Measurements from ENCODE around the gene FGF1. TPM values are rescaled to one million over a fixed set of nuclear protein-coding genes. Genes with fewer than 3 reads are reported as not detected.

The FGF1 gene
- total RNA-seq, 1 donor, result not detected

DNA sequence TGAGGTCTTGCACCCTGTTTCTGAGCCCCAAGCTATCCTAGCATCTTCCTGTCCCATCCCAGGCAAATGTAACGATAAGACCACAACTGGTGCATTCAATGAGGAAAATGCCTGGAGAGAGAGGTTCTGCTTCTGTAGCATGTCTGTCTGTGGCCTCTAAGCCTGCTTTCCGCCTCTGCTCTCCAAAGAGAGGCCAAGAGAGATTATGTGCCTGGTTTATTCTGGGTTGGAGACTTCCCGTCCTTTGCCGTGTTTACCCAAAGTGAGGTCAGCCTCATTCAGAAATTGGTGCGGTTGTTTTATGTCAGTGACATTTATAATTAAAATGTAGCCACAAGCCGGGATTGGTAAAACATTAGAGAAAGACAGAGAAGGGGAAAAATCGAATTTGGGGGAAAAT, 77.8 kb downstream of the FGF1 start:
- H3K27me3 ChIP-seq (ENCODE audit: insufficient read depth, low read length), result peaks cover 2% of the 10 kb centered on the region
- no peak overlapping the region for H3K4me3 ChIP-seq (ENCODE audit: low read length)
- no peaks in the 10 kb centered on the region for H3K4me1 ChIP-seq (ENCODE audit: insufficient read depth, low read length)

DNA sequence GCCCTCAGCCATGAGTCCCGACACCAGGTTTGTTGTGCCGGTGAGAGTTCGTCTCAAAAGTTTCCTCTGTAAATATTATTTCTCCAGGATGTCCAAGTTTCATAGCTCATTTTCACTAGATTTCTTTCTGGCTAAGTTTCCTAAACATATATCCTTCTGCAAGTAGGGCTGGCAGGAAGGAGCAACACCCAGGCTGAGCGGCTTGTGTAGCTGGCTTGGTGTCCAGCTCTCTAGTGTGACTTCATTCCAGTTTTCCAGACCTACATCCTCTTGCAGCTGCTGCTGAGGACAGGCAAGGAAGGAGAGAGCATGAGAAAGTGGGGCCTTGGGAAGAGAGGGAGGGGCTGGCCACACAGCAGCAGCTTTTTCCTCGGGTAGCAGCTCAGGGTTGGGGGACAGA, 80.3 kb downstream of the FGF1 start:
- H3K4me3 ChIP-seq (ENCODE audit: low read length), result no peak overlapping the region
- H3K9me3 ChIP-seq (ENCODE audit: low read depth, low read length), result no peaks in the 10 kb centered on the region
- no peaks in the 10 kb centered on the region for H3K4me1 ChIP-seq (ENCODE audit: insufficient read depth, low read length)
- peaks cover under 1% of the 10 kb centered on the region for H3K27me3 ChIP-seq (ENCODE audit: insufficient read depth, low read length)

More for the DNA sequence above, 77.8 kb downstream of the FGF1 start:
- no peaks in the 10 kb centered on the region for H3K9me3 ChIP-seq (ENCODE audit: low read depth, low read length)

DNA sequence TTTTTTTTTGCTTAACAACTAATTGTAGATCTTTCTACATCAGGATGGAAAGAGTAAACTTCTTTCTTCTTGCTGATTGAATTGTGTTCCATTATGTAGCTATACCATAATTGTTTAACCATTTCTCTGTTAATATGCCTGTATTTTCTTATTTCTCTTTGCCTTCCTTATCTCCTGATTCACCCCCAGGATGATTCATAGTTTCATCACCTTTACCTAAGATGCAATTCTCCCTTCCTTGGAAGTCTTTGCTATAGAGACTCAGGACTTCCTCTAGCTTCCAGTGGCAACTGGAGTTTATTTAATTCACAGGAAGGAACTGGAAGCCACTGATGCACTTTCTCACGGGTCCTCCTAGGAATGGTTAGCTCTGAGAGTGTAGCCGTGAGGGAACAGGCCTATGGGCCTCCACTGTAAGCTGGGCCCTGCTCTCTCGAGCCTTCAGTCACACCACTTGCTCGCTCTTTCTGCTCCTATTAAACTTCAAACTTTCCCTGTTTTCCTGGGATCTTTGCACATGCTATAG, 83.1 kb downstream of the FGF1 start:
- H3K9me3 ChIP-seq (ENCODE audit: low read depth, low read length), result no peaks in the 10 kb centered on the region
- H3K4me3 ChIP-seq (ENCODE audit: low read length), result no peak overlapping the region
- peaks cover 10% of the 10 kb centered on the region for H3K27me3 ChIP-seq (ENCODE audit: insufficient read depth, low read length)
- no peaks in the 10 kb centered on the region for H3K4me1 ChIP-seq (ENCODE audit: insufficient read depth, low read length)

DNA sequence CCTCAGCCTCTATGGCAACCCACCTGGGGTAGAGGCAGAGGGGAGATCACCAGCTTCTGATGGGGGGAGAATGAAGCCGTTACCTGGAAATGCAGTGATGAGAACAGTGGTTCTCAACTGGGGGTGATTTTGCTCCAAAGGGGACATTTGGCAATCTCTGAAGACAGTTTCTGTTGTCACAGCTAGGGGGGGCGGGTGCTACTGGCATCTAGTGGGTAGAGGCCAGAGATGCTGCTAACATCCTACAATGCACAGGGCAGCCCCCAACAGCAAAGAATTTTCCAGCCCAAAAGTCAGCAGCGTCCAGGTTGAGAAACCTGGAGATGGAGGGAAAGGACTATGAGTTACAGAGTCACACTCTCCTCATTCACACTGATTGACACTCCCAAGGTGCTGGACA, 84.5 kb downstream of the FGF1 start:
- Histone ChIP-seq H3K4me3 (ENCODE audit: low read length) (no peak overlapping the region), H3K4me1 (ENCODE audit: insufficient read depth, low read length) (no peaks in the 10 kb centered on the region), H3K27me3 (ENCODE audit: insufficient read depth, low read length) (peaks cover 10% of the 10 kb centered on the region), H3K9me3 (ENCODE audit: low read depth, low read length) (no peaks in the 10 kb centered on the region)

DNA sequence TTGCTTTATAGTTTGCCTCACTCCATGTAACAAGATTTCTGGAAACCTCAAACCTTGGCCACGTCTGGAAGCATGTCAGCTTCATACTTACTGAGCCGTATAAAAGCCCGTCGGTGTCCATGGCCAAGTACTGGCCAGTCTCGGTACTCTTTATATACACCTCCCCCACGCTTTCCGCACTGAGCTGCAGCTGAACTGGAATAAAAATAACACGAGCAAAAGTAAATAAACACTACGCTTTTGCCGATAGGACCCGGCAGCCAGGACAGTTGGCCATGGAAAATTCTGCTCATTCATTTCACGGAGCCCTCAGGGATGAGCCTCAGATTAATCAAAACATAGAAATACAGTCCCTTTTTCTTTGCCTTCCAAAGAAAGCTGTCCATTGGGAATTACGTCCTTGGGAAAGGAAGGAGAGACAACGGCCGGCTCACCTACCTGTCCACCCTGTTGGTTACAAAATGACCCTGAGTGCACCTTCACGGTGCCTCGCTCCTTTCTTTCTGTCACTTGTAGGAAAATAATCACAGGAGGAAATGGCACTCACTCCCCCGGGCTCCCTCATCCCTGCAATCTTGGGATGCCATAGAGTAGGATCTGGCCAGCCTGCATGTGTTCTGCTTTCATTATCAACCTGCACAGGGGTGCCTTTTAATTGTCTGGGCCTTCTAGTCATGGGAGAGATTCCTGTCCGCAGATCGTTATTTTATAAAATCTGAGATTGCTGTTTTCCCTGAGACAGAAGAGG, 85.1 kb downstream of the FGF1 start:
- Histone ChIP-seq H3K27me3 (ENCODE audit: insufficient read depth, low read length) (peaks cover 10% of the 10 kb centered on the region), H3K9me3 (ENCODE audit: low read depth, low read length) (no peaks in the 10 kb centered on the region), H3K4me1 (ENCODE audit: insufficient read depth, low read length) (no peaks in the 10 kb centered on the region), H3K4me3 (ENCODE audit: low read length) (no peak overlapping the region)

DNA sequence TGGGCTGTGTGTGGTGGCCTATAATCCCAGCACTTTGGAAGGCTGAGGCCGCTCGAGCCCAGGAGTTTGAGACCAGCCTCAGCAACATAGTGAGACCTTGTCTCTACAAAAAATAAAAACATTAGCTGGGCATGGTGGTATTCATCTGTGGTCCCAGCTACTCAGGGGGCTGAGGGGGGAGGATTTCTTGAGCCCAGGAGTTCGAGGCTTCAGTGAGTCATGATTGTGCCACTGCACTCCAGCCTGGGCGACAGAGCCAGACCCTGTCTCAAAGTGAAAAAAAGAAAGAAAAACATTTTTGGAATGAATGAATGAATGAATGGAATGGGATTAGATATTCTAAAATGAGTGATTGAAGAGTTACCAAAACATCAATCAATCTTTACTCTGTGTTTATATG, 85.8 kb downstream of the FGF1 start:
- Histone ChIP-seq H3K27me3 (ENCODE audit: insufficient read depth, low read length) (peaks cover 10% of the 10 kb centered on the region), H3K4me1 (ENCODE audit: insufficient read depth, low read length) (no peaks in the 10 kb centered on the region), H3K9me3 (ENCODE audit: low read depth, low read length) (no peaks in the 10 kb centered on the region), H3K4me3 (ENCODE audit: low read length) (no peak overlapping the region)

DNA sequence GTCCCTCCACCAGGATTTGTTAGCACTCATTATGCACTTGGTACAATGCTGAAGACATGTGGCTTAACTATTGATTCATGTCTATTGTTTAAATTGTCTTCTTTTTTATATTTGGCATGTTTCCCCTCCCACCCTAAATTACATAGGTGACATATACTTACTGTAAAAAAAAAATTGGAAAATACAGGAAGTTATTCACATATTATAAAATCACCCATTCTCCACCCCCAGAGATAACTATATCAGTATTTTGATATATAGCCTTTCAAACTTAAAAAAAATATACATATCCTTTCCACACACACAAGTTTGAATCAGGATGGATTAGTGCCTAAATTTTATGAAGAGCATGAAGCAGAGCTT, 87.6 kb downstream of the FGF1 start:
- H3K27me3 ChIP-seq (ENCODE audit: insufficient read depth, low read length), result peaks cover 14% of the 10 kb centered on the region
- no peaks in the 10 kb centered on the region for H3K9me3 ChIP-seq (ENCODE audit: low read depth, low read length)
- H3K4me1 ChIP-seq (ENCODE audit: insufficient read depth, low read length), result no peaks in the 10 kb centered on the region

DNA sequence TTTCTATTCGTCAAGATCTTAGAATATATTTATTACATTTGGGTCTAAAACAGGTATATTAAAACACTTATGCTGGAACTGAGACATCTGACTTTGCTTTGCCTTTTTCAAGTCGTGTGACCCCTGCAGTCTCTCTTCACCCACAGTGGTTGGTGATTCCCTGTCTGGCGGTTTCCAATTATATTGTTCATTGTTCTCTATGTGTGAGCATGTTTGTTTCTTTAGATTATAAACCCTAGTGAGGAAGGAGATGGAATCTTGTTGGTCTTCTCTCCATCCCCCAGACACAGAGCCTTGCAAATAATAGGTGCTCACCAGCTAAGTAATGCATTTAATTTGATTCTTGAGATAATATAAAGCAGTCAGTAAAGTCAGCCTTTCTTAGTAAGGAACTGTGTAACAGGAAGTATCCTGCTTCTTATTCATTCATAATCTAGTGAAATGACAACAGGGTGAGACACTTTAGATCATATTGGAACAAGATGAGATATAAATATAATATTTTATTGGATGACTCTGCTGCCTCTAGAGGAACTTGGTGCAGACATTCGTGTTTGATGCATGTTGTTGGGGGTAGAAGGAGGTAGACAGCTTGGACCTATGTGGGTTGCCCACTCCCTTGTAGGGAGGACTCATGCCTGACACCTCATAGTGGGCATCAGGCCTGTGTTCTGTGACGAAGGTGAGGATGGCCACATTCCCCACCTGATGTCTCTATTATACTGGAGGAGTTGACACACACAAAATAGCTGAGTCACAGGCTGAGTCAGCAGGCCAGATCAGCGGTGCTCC, 88.1 kb downstream of the FGF1 start:
- Histone ChIP-seq H3K27me3 (ENCODE audit: insufficient read depth, low read length) (peaks cover 14% of the 10 kb centered on the region), H3K4me3 (ENCODE audit: low read length) (no peak overlapping the region), H3K4me1 (ENCODE audit: insufficient read depth, low read length) (no peaks in the 10 kb centered on the region), H3K9me3 (ENCODE audit: low read depth, low read length) (no peaks in the 10 kb centered on the region)

More for the DNA sequence above, 87.6 kb downstream of the FGF1 start:
- H3K4me3 ChIP-seq (ENCODE audit: low read length), result no peak overlapping the region

DNA sequence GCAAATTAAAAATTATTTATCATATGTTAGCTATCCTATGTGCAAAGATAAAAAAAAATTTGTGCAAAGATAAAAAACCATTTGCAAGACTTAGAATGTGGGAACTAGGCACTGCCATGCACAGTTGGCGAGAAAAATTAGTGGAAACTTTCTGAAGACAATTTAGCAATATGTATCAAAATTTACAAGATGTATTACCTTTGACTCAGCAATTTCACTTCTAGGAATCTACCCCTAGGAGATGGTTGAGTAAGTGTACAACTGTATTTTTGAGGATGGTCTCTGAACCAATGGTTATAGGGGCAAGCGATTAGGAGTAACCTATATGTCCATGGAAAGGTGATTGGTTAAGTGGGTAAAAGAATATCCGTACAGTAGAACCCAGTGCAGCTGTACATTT, 88.9 kb downstream of the FGF1 start:
- peaks cover 14% of the 10 kb centered on the region for H3K27me3 ChIP-seq (ENCODE audit: insufficient read depth, low read length)
- H3K4me1 ChIP-seq (ENCODE audit: insufficient read depth, low read length), result no peaks in the 10 kb centered on the region
- H3K9me3 ChIP-seq (ENCODE audit: low read depth, low read length), result no peaks in the 10 kb centered on the region
- no peak overlapping the region for H3K4me3 ChIP-seq (ENCODE audit: low read length)

DNA sequence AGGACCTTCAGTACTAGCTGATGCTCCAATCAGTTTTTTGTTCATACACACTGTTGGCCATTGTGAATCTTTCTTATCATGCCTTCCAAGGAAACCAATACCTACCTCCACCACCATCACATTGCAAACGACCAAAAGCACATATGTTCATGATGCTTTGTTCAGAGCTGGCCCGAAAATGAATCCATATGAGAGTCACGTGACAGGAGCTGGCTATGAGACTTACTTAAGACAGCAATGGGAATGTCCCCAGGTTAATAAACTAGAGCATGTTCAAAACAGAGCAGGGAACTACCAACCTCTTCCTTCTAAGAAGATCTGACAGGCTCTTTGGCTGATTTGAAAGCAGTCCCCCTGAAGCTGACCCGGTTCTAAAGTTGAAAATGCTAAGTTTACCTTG, 93.5 kb downstream of the FGF1 start:
- Histone ChIP-seq H3K27me3 (ENCODE audit: insufficient read depth, low read length) (peaks cover 10% of the 10 kb centered on the region), H3K4me1 (ENCODE audit: insufficient read depth, low read length) (no peaks in the 10 kb centered on the region), H3K4me3 (ENCODE audit: low read length) (no peak overlapping the region), H3K9me3 (ENCODE audit: low read depth, low read length) (no peaks in the 10 kb centered on the region)

DNA sequence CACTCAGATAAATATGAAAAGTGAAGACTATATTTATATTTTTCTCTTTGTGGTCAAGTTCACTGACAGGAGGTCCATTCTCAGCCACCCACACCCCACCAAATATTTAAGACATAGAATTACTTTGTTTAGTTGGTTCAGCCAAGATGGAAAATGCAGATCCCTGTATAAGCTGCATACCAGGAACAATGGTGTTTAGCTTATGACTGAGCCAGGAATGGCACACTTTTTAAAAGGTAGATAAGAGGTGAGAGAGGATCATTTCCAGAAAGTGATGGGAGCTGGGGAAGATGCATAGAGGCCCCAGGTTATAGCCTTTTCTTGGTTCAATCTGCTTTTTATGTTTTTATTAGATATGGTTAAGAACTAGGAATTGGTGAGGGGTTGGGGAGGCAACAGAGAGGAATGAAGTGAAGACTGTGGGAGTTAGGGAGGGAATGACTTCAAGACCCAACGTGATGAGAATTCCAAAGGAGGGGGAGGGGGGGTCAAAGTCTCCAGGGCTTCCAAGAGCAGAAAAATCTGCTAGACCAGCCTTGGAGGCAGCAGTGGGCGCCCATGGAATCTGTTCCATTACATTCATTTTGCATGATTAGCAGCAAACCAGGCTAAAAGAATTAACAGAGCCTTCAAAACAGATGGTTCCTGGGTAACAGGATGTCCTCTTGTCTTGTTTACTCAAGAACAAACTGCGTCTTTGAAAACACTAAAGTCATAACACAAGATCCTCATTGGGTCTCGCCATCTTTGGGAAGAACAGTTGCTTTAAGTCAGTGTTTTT, 95.2 kb downstream of the FGF1 start:
- peaks cover 14% of the 10 kb centered on the region for H3K27me3 ChIP-seq (ENCODE audit: insufficient read depth, low read length)
- H3K9me3 ChIP-seq (ENCODE audit: low read depth, low read length), result no peaks in the 10 kb centered on the region
- no peak overlapping the region for H3K4me3 ChIP-seq (ENCODE audit: low read length)
- H3K4me1 ChIP-seq (ENCODE audit: insufficient read depth, low read length), result no peaks in the 10 kb centered on the region

DNA sequence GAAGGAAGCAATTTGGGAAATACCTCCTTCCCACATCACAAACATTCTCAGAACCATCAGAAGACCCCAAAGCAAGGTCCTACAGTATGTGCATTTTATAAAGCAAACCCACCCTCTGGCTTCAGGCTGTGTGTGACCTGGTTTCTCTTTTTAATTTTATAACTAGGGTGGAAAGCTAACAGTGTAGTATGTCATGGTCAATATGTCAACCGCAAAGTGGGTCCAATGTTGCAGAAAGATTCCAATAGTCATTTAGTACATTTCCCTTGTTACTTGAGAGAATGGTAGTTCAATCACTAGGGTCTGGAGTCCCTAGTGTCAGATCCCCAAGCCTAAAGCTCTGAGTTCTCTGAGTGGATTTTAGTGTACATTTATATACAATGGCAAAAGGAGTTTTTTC, 96.2 kb downstream of the FGF1 start:
- Histone ChIP-seq H3K27me3 (ENCODE audit: insufficient read depth, low read length) (peaks cover 14% of the 10 kb centered on the region), H3K4me1 (ENCODE audit: insufficient read depth, low read length) (no peaks in the 10 kb centered on the region), H3K9me3 (ENCODE audit: low read depth, low read length) (no peaks in the 10 kb centered on the region), H3K4me3 (ENCODE audit: low read length) (no peak overlapping the region)

DNA sequence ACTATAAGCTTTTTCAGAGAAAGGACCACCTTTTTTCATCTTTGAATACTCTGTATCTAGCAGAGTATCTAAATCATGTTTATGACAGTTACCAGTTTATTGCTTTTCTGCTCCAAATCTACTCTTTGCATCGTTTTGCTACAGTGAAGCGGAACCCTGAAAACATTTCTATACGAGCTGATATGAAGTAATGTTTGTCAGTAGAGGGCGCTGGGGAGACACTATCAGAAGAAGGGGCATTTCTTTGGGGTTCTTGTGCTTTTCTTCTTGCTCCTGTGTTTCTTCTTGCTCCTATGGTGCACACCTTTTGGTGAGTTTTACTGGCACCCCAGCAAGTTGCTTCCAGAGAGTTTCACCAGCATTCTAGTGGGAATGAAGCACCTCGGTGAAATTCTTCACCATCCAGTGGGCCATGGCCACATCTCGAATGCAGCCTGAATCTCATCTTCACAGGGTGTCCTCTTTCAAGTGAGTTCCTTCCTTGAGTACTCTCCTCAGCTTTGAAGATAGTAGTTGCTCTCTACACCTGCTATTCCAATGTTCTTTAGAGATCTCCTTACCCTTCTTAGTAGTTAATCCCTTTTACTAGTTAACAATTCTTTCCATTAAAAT, 98.4 kb downstream of the FGF1 start:
- H3K27me3 ChIP-seq (ENCODE audit: insufficient read depth, low read length), result peaks cover 11% of the 10 kb centered on the region
- H3K4me1 ChIP-seq (ENCODE audit: insufficient read depth, low read length), result no peaks in the 10 kb centered on the region
- H3K9me3 ChIP-seq (ENCODE audit: low read depth, low read length), result no peaks in the 10 kb centered on the region
- H3K4me3 ChIP-seq (ENCODE audit: low read length), result no peak overlapping the region

DNA sequence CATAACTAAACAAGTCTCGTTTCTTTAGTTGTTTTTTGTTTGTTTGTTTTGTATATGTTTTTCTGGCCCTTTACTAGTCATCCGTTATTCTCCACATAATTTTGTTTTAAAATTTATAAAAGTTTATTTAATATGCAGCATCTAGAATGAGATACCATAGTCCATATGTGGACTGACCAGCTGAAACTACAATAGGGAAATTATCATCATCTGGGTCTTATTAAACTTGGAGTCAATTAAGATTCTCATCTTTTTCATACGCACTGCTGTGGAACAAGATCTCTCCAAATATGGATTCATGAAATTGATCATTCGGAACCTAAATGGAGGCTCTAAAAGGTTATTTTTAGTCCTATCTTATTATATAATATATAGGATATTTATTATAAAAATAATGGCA, 99.3 kb downstream of the FGF1 start:
- no peak overlapping the region for H3K4me3 ChIP-seq (ENCODE audit: low read length)
- peaks cover 11% of the 10 kb centered on the region for H3K27me3 ChIP-seq (ENCODE audit: insufficient read depth, low read length)
- no peaks in the 10 kb centered on the region for H3K9me3 ChIP-seq (ENCODE audit: low read depth, low read length)
- peaks cover 2% of the 10 kb centered on the region for H3K4me1 ChIP-seq (ENCODE audit: insufficient read depth, low read length)

DNA sequence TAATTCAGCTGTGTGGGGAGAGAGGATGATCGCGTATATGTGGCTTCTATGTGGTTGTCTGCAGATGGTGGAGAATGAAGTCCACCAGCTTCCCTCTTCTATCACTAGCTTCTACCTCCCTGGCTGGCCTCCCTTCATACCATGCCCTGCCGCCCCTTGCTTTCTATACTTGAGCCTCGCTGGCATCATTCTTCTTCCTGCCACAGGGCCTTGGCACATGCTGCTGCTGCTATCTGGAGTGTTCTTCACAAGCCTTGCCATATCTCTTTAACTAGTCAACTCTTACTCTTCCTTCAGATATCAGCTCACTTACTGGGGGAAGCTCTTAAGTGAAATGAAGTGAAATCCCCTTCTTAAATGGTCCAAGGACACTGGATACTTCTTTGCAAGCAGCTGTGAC, 100.4 kb downstream of the FGF1 start:
- no peaks in the 10 kb centered on the region for H3K9me3 ChIP-seq (ENCODE audit: low read depth, low read length)
- H3K27me3 ChIP-seq (ENCODE audit: insufficient read depth, low read length), result peaks cover 8% of the 10 kb centered on the region
- no peak overlapping the region for H3K4me3 ChIP-seq (ENCODE audit: low read length)
- H3K4me1 ChIP-seq (ENCODE audit: insufficient read depth, low read length), result peaks cover 13% of the 10 kb centered on the region
